Gastrocnemius medialis (tissue), 4 donors: ENCODE data around the gene KCNG4. TPM values are rescaled to one million over a fixed set of nuclear protein-coding genes. Genes with fewer than 3 reads are reported as not detected.

Experiments
- ATAC-seq, 2 donors: fragments of 150-250 bp; one replicate each; pipeline ENCODE4 v1.9.1; 2016
- DNase-seq, 2 donors: peaks; one replicate each; pipeline ENCODE4 v3.0.0-alpha.2; 2019
- H3K27ac ChIP-seq, 4 donors: fragments of 200-600 bp; sonication (generic); 1 replicate in 1 of 4; 2 replicates in 3 of 4; pipeline ENCODE4 v1.5.1; 2016 to 2018; ENCODE audit warnings: mild to moderate bottlenecking in 2 of 4, moderate library complexity in 1 of 4
- H3K27me3 ChIP-seq, 3 donors: fragments of 200-600 bp; sonication (generic) in 2 of 3; 1 replicate in 1 of 3; 2 replicates in 2 of 3; pipeline versions ENCODE4 v1.5.1 to v1.6.0; 2016 to 2019; ENCODE audit warnings: mild to moderate bottlenecking in 1 of 3, moderate library complexity in 1 of 3
- H3K36me3 ChIP-seq, 2 donors: fragments of 200-600 bp; sonication (generic) in 1 of 2; one replicate each; pipeline ENCODE4 v1.5.1; 2017 to 2018
- H3K4me1 ChIP-seq, 2 donors: fragments of 200-600 bp; sonication (generic) in 1 of 2; one replicate each; pipeline ENCODE4 v1.5.1; 2016 to 2017; ENCODE audit warnings: mild to moderate bottlenecking in 2 of 2
- H3K4me3 ChIP-seq, 4 donors: fragments of 200-600 bp; sonication (generic) in 3 of 4; 1 replicate in 1 of 4; 2 replicates in 3 of 4; pipeline ENCODE4 v1.5.1; 2016 to 2019; ENCODE audit warnings: mild to moderate bottlenecking in 2 of 4
- H3K9me3 ChIP-seq, 3 donors: fragments of 200-600 bp; sonication (generic) in 2 of 3; 1 replicate in 1 of 3; 2 replicates in 2 of 3; pipeline ENCODE4 v1.5.1; 2016 to 2019
- POLR2A ChIP-seq, 2 donors: fragments of 450-650 bp; IDR thresholded peaks; one replicate each; pipeline ENCODE4 v1.6.1; 2017; ENCODE audit warnings: antibody characterized with exemption in 2 of 2, mild to moderate bottlenecking in 2 of 2, moderate library complexity in 2 of 2
- in situ Hi-C, 4 donors: fragments of 200-750 bp; cut with MboI; loops; one replicate each; pipeline versions ENCODE4 v1.15.0 to v1.8.0; 2017; ENCODE audit warnings: low sequenced_read_pairs in 4 of 4
- intact Hi-C: fragments of 100-400 bp; cut with DNase I; formaldehyde crosslinking; loops from one replicate; pipeline ENCODE4 v1.15.1; 2023; ENCODE audit warnings: low total_unique reads
- total RNA-seq, 4 donors: library from RNA; depleted of rRNA; stranded (reverse); fragments of >200 nt; gene quantifications; one replicate each; pipeline versions ENCODE4 v1.1.0 to v1.2.3, GENCODE V29; 2016
- TF ChIP-seq, protein P1 (sequence below), 5 experiments: fragments of 450-650 bp in 3 of 5; fragments of 200-600 bp in 2 of 5; sonication (generic) in 2 of 5; IDR thresholded peaks in 4 of 5; conservative IDR thresholded peaks in 1 of 5; 1 replicate in 4 of 5; 2 replicates in 1 of 5; pipeline ENCODE4 v1.5.1; 2016 to 2019; ENCODE audit warnings: antibody characterized with exemption in 5 of 5, mild to moderate bottlenecking in 3 of 5, moderate library complexity in 3 of 5

The KCNG4 gene
- total RNA-seq, 4 donors from 2014 or later, result not detected

DNA sequence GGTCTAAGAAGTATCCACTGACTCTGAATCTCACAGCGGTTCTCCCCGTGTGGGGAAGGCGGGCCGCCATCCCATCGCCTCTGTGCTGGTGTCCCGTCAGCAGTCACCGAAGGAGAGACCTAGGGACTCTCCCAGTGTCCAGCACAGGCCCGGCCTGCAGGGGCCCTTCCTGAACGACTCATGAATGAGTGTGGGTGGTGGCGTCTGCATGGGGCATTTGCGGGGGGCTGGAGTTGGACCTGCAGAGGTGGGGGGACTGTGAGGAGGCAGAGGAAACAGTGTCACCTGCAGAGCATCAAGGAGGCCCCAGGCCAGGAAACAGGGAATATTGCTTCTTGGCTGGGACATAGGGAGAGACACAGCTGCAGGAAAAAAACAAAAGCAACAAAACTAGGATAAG is 10.3 kb downstream of the KCNG4 start:
- intact Hi-C loops (no loop called here), in situ Hi-C loops (no loop called here)
- H3K36me3 ChIP-seq, result no peaks in the 10 kb centered on the region
- TF ChIP-seq, protein P1, sequence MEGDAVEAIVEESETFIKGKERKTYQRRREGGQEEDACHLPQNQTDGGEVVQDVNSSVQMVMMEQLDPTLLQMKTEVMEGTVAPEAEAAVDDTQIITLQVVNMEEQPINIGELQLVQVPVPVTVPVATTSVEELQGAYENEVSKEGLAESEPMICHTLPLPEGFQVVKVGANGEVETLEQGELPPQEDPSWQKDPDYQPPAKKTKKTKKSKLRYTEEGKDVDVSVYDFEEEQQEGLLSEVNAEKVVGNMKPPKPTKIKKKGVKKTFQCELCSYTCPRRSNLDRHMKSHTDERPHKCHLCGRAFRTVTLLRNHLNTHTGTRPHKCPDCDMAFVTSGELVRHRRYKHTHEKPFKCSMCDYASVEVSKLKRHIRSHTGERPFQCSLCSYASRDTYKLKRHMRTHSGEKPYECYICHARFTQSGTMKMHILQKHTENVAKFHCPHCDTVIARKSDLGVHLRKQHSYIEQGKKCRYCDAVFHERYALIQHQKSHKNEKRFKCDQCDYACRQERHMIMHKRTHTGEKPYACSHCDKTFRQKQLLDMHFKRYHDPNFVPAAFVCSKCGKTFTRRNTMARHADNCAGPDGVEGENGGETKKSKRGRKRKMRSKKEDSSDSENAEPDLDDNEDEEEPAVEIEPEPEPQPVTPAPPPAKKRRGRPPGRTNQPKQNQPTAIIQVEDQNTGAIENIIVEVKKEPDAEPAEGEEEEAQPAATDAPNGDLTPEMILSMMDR (IDR thresholded peaks at IDR 0.05 in 4 of 5, conservative IDR thresholded peaks at IDR 0.05 in 1 of 5), result no peak
- no peak for TF ChIP-seq POLR2A (IDR thresholded peaks at IDR 0.05)
- H3K9me3 ChIP-seq, result no peaks in the 10 kb centered on the region
- ATAC-seq (no peak), DNase-seq (no peak)
- H3K27me3 ChIP-seq, result no peaks in the 10 kb centered on the region
- H3K27ac ChIP-seq, result no peak overlapping the region
- H3K4me1 ChIP-seq, result peaks cover 7 to 16% of the 10 kb centered on the region in 2 donors
- H3K4me3 ChIP-seq, result no peak overlapping the region

DNA sequence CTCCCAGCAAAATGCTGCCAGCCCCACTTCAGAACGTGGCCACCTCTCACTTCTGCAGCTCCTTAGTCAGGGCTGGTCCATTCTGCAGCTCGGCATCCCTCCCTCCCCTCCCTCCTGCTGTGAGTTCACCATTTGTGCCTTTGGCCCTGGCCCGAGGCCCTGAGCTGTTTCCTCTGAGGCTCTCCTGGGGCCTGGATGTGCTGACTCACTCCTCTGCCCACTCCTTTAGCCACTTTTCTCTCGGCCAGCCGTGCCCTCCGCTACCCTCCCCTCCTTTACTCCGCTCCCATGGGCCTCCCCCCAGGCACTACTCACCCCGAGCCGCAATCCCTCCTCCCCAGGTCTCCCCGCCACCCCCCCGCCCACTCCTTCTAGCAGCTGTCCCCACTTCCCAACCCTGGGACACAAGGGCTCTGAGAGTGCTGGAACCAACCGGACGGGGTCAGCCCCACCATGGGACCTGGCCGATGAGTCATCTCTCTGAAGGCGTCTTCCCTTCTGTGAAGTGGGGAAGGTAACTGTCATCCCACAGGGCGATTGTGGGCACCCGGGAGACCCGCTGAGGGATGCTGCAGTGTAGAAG is 11.5 kb downstream of the KCNG4 start:
- Histone ChIP-seq H3K36me3 (no peaks in the 10 kb centered on the region), H3K9me3 (no peaks in the 10 kb centered on the region), H3K4me1 (peaks cover 7 to 12% of the 10 kb centered on the region in 2 donors), H3K27me3 (no peaks in the 10 kb centered on the region), H3K27ac (peak overlapping the region in 3 of 4 donors; percentile 38 to 69 (median 44)), H3K4me3 (peak overlapping the region in 2 of 4 donors; percentile 8 to 25)
- ATAC-seq, result peak; percentile 62 to 66
- no peak for TF ChIP-seq POLR2A (IDR thresholded peaks at IDR 0.05)
- TF ChIP-seq, protein P1 (IDR thresholded peaks at IDR 0.05 in 4 of 5, conservative IDR thresholded peaks at IDR 0.05 in 1 of 5), result no peak
- in situ Hi-C loops, result no loop called here
- DNase-seq, result peak; percentile 15 to 61
- intact Hi-C loops, result no loop called here

DNA sequence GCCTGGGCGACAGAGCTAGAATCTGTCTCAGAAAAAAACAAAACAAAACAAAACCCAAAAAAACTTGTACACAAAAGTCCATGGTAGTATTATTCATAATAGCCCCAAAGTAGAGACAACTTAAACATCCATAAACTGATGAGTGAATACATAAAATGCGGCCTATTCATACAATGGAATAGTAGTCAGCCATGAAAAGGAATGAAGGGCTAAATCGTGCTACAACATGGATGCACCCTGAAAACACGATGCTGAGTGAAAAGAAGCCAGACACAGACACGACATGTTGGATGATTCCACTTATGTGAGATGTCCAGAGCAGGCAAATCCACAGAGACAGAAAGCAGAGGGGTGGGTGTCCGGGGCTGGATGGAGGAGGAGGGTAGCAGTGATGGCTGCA is 12.3 kb downstream of the KCNG4 start:
- intact Hi-C loops, result no loop called here
- in situ Hi-C loops, result no loop called here

DNA sequence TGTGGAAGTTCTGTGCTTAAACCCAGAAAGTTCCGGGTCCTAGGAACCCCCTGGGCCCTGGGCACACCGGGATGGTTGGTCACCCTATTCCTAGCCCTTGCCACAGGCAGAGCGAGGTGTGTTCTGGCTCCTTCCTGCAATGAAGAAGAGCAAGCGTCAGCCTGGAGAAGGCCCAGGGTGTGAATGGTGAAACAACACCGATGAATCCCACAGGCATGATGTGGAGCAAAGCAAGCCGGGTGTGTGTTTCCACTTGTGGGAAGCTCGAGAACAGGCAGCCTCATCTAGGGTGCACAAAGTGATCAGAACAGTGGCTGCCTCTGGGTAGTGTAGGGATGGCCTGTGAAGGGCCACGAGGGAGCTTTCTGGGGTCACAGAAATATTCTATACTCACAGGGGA is 13.8 kb downstream of the KCNG4 start:
- H3K4me3 ChIP-seq, result no peak overlapping the region
- H3K27me3 ChIP-seq, result no peaks in the 10 kb centered on the region
- no peak overlapping the region for H3K27ac ChIP-seq
- no peaks in the 10 kb centered on the region for H3K36me3 ChIP-seq
- DNase-seq (no peak), ATAC-seq (no peak)
- intact Hi-C loops (no loop called here), in situ Hi-C loops (no loop called here)
- TF ChIP-seq, protein P1 (IDR thresholded peaks at IDR 0.05 in 4 of 5, conservative IDR thresholded peaks at IDR 0.05 in 1 of 5), result no peak
- TF ChIP-seq POLR2A (IDR thresholded peaks at IDR 0.05), result no peak
- H3K9me3 ChIP-seq, result no peaks in the 10 kb centered on the region
- H3K4me1 ChIP-seq, result peaks cover 7 to 12% of the 10 kb centered on the region in 2 donors

More for the DNA sequence above, 12.3 kb downstream of the KCNG4 start:
- H3K36me3 ChIP-seq, result no peaks in the 10 kb centered on the region
- H3K4me3 ChIP-seq, result no peak overlapping the region
- TF ChIP-seq POLR2A (IDR thresholded peaks at IDR 0.05), result no peak
- TF ChIP-seq, protein P1 (IDR thresholded peaks at IDR 0.05 in 4 of 5, conservative IDR thresholded peaks at IDR 0.05 in 1 of 5), result no peak
- ATAC-seq (no peak), DNase-seq (no peak)
- H3K4me1 ChIP-seq, result peaks cover 7 to 12% of the 10 kb centered on the region in 2 donors
- no peak overlapping the region for H3K27ac ChIP-seq
- no peaks in the 10 kb centered on the region for H3K9me3 ChIP-seq
- H3K27me3 ChIP-seq, result no peaks in the 10 kb centered on the region

DNA sequence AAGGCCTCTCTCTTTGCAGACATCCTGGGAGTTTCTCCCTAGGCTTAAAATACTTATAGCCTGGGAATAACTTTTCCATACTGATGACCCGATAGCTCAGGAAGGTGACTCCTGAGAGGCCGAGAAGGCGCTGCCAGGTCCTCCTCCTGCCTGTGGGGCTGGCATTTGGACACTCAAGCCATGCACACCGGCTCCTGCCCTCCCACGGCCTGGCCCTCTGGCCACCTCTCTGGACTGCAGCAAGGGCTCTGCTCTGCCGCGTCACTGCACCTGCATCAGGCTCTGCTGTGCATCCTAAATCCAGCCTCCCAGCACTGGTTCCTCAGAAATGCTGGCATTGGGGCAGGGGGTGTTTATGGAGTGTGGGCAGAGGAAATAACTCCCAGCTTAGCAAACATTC is 14.2 kb downstream of the KCNG4 start:
- TF ChIP-seq, protein P1 (IDR thresholded peaks at IDR 0.05 in 4 of 5, conservative IDR thresholded peaks at IDR 0.05 in 1 of 5), result no peak
- TF ChIP-seq POLR2A (IDR thresholded peaks at IDR 0.05), result no peak
- ATAC-seq, result no peak
- Histone ChIP-seq H3K36me3 (no peaks in the 10 kb centered on the region), H3K9me3 (no peaks in the 10 kb centered on the region), H3K27me3 (no peaks in the 10 kb centered on the region), H3K4me3 (no peak overlapping the region), H3K27ac (no peak overlapping the region), H3K4me1 (peaks cover 7 to 12% of the 10 kb centered on the region in 2 donors)
- intact Hi-C loops, result no loop called here
- in situ Hi-C loops, result no loop called here
- no peak for DNase-seq
